PC-3 (cell line): ENCODE measurements around the gene ARHGAP42.

Experiments
- CTCF ChIP-seq: fragments of 300-600 bp; sonication (generic); conservative IDR thresholded peaks from 2 replicates; pipeline ENCODE4 v1.5.1; 2017; ENCODE audit warnings: antibody characterized with exemption, low read depth, mild to moderate bottlenecking, low read length
- EZH2phosphoT487 ChIP-seq: fragments of 300-600 bp; sonication (generic); IDR thresholded peaks from 2 replicates; pipeline ENCODE4 v1.6.1; 2018; ENCODE audit warnings: mild to moderate bottlenecking, antibody characterized with exemption, low read length, borderline replicate concordance

- no peak for TF ChIP-seq CTCF
- no peak for TF ChIP-seq EZH2phosphoT487
Measured at GRCh38 chr11:100908746-100909145, 221.7 kb downstream of the ARHGAP42 start.
